A673 (cell line): ENCODE measurements around the gene MEGF6. TPM values are rescaled to one million over a fixed set of nuclear protein-coding genes. Genes with fewer than 3 reads are reported as not detected.
A peak's percentile ranks its signal among the peaks of the same experiment; 100 is the strongest.

Experiments used
- BruUV-seq: library from RNA; stranded (reverse); fragments of 400-500 nt; replicated peaks from 2 replicates; lab custom pipeline; 2021; lab: Mats Ljungman, UMichigan
- CTCF ChIA-PET: fragments of 300-600 bp; sonication (Branson Sonifier 250); formaldehyde crosslinking; loops from one replicate; lab custom pipeline; 2022; ENCODE audit warnings: antibody characterized with exemption; lab: Charles Lee
- POLR2A ChIA-PET: fragments of 300-600 bp; sonication (Branson Sonifier 250); formaldehyde crosslinking; loops from one replicate; lab custom pipeline; 2022; ENCODE audit warnings: antibody characterized with exemption; ENCODE audit not compliant: low non-redundant PET; lab: Charles Lee
- DNase-seq: peaks from one replicate; pipeline ENCODE4 v3.0.0-alpha.2; 2015; ENCODE audit warnings: low spot score
- H3K27ac ChIP-seq: fragments of 200-600 bp; sonication (generic); 2 replicates; pipeline ENCODE4 v1.5.1; 2016; ENCODE audit warnings: mixed run types, low read depth, mild to moderate bottlenecking, mixed read lengths, antibody characterized with exemption, low read length; ENCODE audit not compliant: poor library complexity, severe bottlenecking
- H3K27me3 ChIP-seq: fragments of 200-600 bp; sonication (generic); replicated peaks from 2 replicates; pipeline ENCODE4 v1.6.1; 2017; ENCODE audit warnings: mixed run types, low read depth, mild to moderate bottlenecking, mixed read lengths, antibody characterized with exemption, low read length; ENCODE audit not compliant: insufficient read depth, poor library complexity
- H3K36me3 ChIP-seq: fragments of 200-600 bp; sonication (generic); 2 replicates; pipeline ENCODE4 v1.6.1; 2016; ENCODE audit warnings: mixed run types, mild to moderate bottlenecking, mixed read lengths, antibody characterized with exemption, low read length; ENCODE audit not compliant: insufficient read depth, poor library complexity, severe bottlenecking
- H3K4me1 ChIP-seq: fragments of 200-600 bp; sonication (generic); 2 replicates; pipeline ENCODE4 v1.6.1; 2017; ENCODE audit warnings: mixed run types, mild to moderate bottlenecking, mixed read lengths, antibody characterized with exemption, low read length; ENCODE audit not compliant: insufficient read depth, poor library complexity, severe bottlenecking
- H3K4me3 ChIP-seq: fragments of 200-600 bp; sonication (generic); 2 replicates; pipeline ENCODE4 v1.5.1; 2016; ENCODE audit warnings: low read depth, mixed run types, mild to moderate bottlenecking, mixed read lengths, low read length; ENCODE audit not compliant: poor library complexity, severe bottlenecking
- H3K9me3 ChIP-seq: fragments of 200-600 bp; sonication (generic); 2 replicates; pipeline ENCODE4 v1.6.1; 2016; ENCODE audit warnings: mixed run types, low read depth, mild to moderate bottlenecking, mixed read lengths, antibody characterized with exemption, low read length; ENCODE audit not compliant: poor library complexity, severe bottlenecking
- EZH2 ChIP-seq: fragments of 200-600 bp; sonication (generic); IDR thresholded peaks from 2 replicates; pipeline ENCODE4 v1.6.1; 2017; ENCODE audit warnings: borderline replicate concordance, low read depth, mild to moderate bottlenecking, mixed read lengths, antibody characterized with exemption, low read length; ENCODE audit not compliant: poor library complexity, severe bottlenecking
- intact Hi-C: fragments of 100-400 bp; cut with micrococcal nuclease; formaldehyde crosslinking; loops from one replicate; pipeline ENCODE4 v1.10.0; 2022; ENCODE audit not compliant: unreplicated experiment
- total RNA-seq: library from RNA; stranded (reverse); gene quantifications from 2 replicates; pipeline ENCODE4 v1.2.3, GENCODE V29; 2021
- TF ChIP-seq, protein P1 (sequence below): fragments of 300-800, 200-600 bp; sonication (generic); conservative IDR thresholded peaks from 2 replicates; pipeline ENCODE4 v1.5.1; 2017; ENCODE audit warnings: low read depth, mild to moderate bottlenecking, antibody characterized with exemption, low read length, moderate library complexity, mixed read lengths

Gene MEGF6
- total RNA-seq, 1 experiment from 2014 or later, result 2.8 TPM

DNA sequence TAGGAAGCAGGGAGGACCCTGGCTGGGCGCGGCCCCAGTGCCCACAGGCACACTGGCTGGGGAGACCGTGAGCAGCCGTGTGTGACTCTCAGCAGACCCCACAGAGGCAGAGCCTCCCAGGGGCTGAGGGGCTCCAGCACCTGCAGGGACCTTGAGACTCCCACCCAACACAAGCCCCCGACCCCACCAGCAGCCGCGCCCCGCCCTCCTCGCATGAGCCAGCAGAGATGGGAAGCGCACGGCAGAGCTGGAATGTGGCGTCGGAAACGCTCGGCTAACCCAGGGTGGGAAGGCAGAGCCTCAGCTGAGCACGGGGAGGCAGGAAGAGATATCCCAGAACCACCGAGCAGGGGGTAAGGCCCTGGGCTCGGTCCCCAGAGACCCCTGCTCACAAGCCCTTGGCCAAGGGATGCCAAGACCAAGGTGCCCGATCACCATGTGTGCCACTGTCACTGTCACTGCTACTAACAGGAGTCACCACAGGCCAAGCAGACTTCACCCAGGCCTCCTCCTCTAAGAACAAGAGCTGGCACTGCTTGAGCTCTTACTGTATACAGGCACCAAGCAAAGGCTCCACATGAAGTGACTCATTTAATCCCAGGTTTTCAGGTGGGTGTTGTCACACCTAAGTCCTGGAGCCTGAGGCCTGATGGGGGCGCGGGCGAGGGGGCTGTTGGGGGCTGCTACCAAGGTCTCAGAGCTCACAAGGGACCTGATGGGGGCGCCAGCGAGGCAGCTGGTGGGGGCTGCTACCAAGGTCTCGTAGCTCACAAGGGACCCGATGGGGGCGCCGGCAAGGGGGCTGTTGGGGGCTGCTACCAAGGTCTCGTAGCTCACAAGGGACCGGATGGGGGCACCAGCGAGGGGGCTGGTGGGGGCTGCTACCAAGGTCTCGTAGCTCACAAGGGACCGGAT, 20.1 kb downstream of the MEGF6 start:
- H3K4me1 ChIP-seq, result peaks cover 6% of the 10 kb centered on the region

DNA sequence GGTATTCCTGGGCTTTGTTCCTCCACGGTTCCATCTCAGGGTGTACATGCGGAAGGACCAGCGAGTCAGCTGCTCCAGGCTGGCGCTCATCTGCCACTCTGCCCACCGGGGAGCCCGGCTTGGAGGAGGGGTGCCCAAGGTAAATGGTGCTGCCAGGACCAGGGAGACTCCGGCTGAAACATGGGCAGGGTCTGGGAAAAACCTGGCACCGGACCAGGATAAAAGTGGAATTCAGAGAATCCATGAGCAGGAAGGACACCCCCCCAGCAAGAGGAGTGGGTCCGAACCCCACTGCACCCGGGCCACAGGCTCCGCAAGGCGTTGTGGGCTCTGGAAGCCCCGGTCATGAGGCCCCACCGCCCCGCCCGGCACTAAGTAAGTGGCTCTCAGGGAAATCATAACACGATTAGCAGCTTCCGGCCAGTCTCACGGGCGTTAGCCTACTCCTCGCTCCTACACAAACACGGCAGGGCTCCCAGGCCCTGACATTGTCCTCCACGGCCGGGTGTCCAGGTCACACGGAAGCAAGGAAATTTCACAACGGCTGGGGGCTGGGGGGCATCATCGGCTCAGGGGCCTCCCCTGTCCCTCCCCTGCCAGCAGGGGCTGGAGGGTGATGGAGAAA, 21.1 kb downstream of the MEGF6 start:
- POLR2A ChIA-PET, result no interaction called here
- intact Hi-C loops, result no loop called here

More for the DNA sequence above, 20.1 kb downstream of the MEGF6 start:
- H3K4me3 ChIP-seq, result no peak overlapping the region
- POLR2A ChIA-PET, result no interaction called here
- DNase-seq, result no peak
- no peaks in the 10 kb centered on the region for H3K27me3 ChIP-seq
- no peak overlapping the region for H3K27ac ChIP-seq
- CTCF ChIA-PET, result no interaction called here
- TF ChIP-seq EZH2, result no peak
- TF ChIP-seq, protein P1, sequence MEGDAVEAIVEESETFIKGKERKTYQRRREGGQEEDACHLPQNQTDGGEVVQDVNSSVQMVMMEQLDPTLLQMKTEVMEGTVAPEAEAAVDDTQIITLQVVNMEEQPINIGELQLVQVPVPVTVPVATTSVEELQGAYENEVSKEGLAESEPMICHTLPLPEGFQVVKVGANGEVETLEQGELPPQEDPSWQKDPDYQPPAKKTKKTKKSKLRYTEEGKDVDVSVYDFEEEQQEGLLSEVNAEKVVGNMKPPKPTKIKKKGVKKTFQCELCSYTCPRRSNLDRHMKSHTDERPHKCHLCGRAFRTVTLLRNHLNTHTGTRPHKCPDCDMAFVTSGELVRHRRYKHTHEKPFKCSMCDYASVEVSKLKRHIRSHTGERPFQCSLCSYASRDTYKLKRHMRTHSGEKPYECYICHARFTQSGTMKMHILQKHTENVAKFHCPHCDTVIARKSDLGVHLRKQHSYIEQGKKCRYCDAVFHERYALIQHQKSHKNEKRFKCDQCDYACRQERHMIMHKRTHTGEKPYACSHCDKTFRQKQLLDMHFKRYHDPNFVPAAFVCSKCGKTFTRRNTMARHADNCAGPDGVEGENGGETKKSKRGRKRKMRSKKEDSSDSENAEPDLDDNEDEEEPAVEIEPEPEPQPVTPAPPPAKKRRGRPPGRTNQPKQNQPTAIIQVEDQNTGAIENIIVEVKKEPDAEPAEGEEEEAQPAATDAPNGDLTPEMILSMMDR, result peak; percentile 41
- H3K9me3 ChIP-seq, result no peaks in the 10 kb centered on the region
- intact Hi-C loops, result no loop called here
- BruUV-seq, result no TSS peak
- no peaks in the 10 kb centered on the region for H3K36me3 ChIP-seq

DNA sequence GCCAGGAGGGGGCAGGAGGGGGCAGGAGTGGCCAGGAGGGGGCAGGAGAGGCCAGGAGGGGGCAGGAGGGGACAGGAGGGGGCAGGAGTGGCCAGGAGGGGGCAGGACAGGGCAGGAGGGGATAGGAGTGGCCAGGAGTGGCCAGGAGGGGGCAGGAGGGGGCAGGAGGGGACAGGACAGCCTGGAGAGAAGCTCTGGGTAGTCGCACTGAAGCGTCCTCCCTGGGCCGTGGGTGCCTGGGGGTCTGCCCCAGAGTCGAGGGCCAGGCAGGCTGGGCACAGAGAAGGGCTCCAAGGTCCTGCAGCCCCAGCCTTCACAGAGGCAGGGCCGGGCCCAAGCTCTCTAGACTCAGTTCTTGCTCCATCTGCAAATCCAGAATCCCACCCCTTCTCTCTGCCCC, 22.9 kb downstream of the MEGF6 start:
- TF ChIP-seq, protein P1, result no peak
- no peak for TF ChIP-seq EZH2
- Histone ChIP-seq H3K4me1 (peaks cover 1% of the 10 kb centered on the region), H3K4me3 (no peak overlapping the region), H3K27ac (no peak overlapping the region), H3K9me3 (peaks cover 6% of the 10 kb centered on the region), H3K27me3 (no peaks in the 10 kb centered on the region), H3K36me3 (no peaks in the 10 kb centered on the region)
- intact Hi-C loops, result no loop called here
- DNase-seq, result no peak
- POLR2A ChIA-PET, result no interaction called here
- CTCF ChIA-PET, result no interaction called here
- BruUV-seq, result no TSS peak

More for the DNA sequence above, 21.1 kb downstream of the MEGF6 start:
- DNase-seq, result no peak
- Histone ChIP-seq H3K9me3 (no peaks in the 10 kb centered on the region), H3K4me3 (no peak overlapping the region), H3K4me1 (peaks cover 6% of the 10 kb centered on the region), H3K36me3 (no peaks in the 10 kb centered on the region), H3K27ac (no peak overlapping the region), H3K27me3 (no peaks in the 10 kb centered on the region)
- no TSS peak for BruUV-seq
- CTCF ChIA-PET, result no interaction called here
- no peak for TF ChIP-seq EZH2
- TF ChIP-seq, protein P1, result no peak
